K562 (cell line): ENCODE data around the gene C1RL. TPM values are rescaled to one million over a fixed set of nuclear protein-coding genes. Genes with fewer than 3 reads are reported as not detected.

ENCODE experiments used
- BRCA1 ChIP-seq, 2 experiments: fragments of 450-650 bp in 1 of 2; sonication (generic) in 1 of 2; formaldehyde crosslinking in 1 of 2; IDR thresholded peaks; 2 replicates each; pipeline versions ENCODE4 v1.5.0 to v1.6.1; 2017 to 2020; ENCODE audit warnings: mild to moderate bottlenecking in 1 of 2, missing genetic modification reagents in 1 of 2
- FUS ChIP-seq: fragments of 200-400 bp; formaldehyde crosslinking; optimal IDR thresholded peaks from 2 replicates; pipeline ENCODE3; 2017; ENCODE audit warnings: low read depth, low read length
- GABPB2 ChIP-seq: fragments of 250-450 bp; sonication (Bioruptor Pico); conservative IDR thresholded peaks from 2 replicates; pipeline ENCODE4 v1.5.1; 2021; ENCODE audit warnings: mild to moderate bottlenecking
- GATA2 ChIP-seq: sonication (generic); formaldehyde crosslinking; IDR thresholded peaks from 2 replicates; pipeline ENCODE4 v1.4.0; 2020; ENCODE audit warnings: mild to moderate bottlenecking, missing genetic modification reagents
- L3MBTL2 ChIP-seq: fragments of 450-650 bp; IDR thresholded peaks from 2 replicates; pipeline ENCODE4 v1.6.1; 2016; ENCODE audit warnings: mild to moderate bottlenecking, moderate library complexity
- MYC ChIP-seq, 2 experiments: fragments of 250-450 bp in 1 of 2; sonication (Bioruptor Pico) in 1 of 2; IDR thresholded peaks; 2 replicates each; pipeline versions ENCODE4 v1.5.1 to v1.6.1; 2012 to 2021; ENCODE audit warnings: low read depth in 2 of 2, borderline replicate concordance in 1 of 2, improper control_type of control experiment in 1 of 2, low read length in 1 of 2, mild to moderate bottlenecking in 1 of 2, moderate library complexity in 1 of 2
- NEUROD1 ChIP-seq: fragments of 150-350 bp; IDR thresholded peaks from 2 replicates; pipeline ENCODE4 v1.6.1; 2014; ENCODE audit warnings: borderline replicate concordance, low read length, low read depth; ENCODE audit not compliant: partially characterized antibody
- NFIC ChIP-seq: fragments of 450-650 bp; IDR thresholded peaks from 2 replicates; pipeline ENCODE4 v1.6.1; 2017; ENCODE audit warnings: mild to moderate bottlenecking, inconsistent platforms
- NR2C2 ChIP-seq, 2 experiments: fragments of 200-800 bp in 1 of 2; sonication (Bioruptor generic) in 1 of 2; sonication (generic) in 1 of 2; formaldehyde crosslinking in 1 of 2; IDR thresholded peaks; 2 replicates each; pipeline versions ENCODE4 v1.6.1 to v1.8.0; 2016 to 2022; ENCODE audit warnings: mild to moderate bottlenecking in 1 of 2, missing compliant biosample characterization in 1 of 2, missing genetic modification characterization in 1 of 2, missing genetic modification reagents in 1 of 2
- RAD51 ChIP-seq: fragments of 450-650 bp; IDR thresholded peaks from 2 replicates; pipeline ENCODE4 v1.7.1; 2016; ENCODE audit warnings: low read depth, mild to moderate bottlenecking, borderline replicate concordance
- RNF2 ChIP-seq: sonication (generic); IDR thresholded peaks from 2 replicates; pipeline ENCODE4 v1.6.1; 2016
- SIN3A ChIP-seq, 2 experiments: fragments of 150-350 bp in 1 of 2; IDR thresholded peaks; 2 replicates each; pipeline ENCODE4 v1.6.1; 2011 to 2016; ENCODE audit warnings: borderline replicate concordance in 2 of 2, low read depth in 2 of 2, low read length in 2 of 2, mild to moderate bottlenecking in 2 of 2, moderate library complexity in 2 of 2; ENCODE audit not compliant: control insufficient read depth in 1 of 2
- SMARCE1 ChIP-seq: fragments of 450-650 bp; IDR thresholded peaks from 2 replicates; pipeline ENCODE4 v1.7.1; 2016; ENCODE audit warnings: mild to moderate bottlenecking
- TFAP4 ChIP-seq: sonication (generic); formaldehyde crosslinking; IDR thresholded peaks from 2 replicates; pipeline ENCODE4 v1.8.0; 2022; ENCODE audit warnings: missing genetic modification reagents, mild to moderate bottlenecking, moderate library complexity, borderline replicate concordance
- polyA plus RNA-seq, 8 experiments: library from polyadenylated mRNA; depleted of rRNA in 4 of 8; stranded (reverse) in 5 of 8; unstranded in 3 of 8; fragments of >200 nt; fragmentation: Nextera tagmentation in 2 of 8; fragmentation: Illumina TruSeq in 1 of 8; extraction: Ambion mirVana in 2 of 8; extraction: Trizol in 1 of 8; gene quantifications; 2 replicates each; pipeline versions ENCODE4 v1.2.1 to v1.2.3, GENCODE V29; 2011 to 2014; ENCODE audit warnings: inconsistent platforms in 1 of 8, missing spikeins in 1 of 8
- total RNA-seq, 7 experiments: library from RNA; depleted of rRNA in 6 of 7; stranded (reverse); fragments of >200 nt in 6 of 7; fragmentation: Illumina TruSeq in 2 of 7; extraction: Trizol in 2 of 7; gene quantifications; 2 replicates each; pipeline versions ENCODE4 v1.2.1 to v1.2.3, GENCODE V29; 2011 to 2021; ENCODE audit warnings: low replicate concordance in 1 of 7
- TF ChIP-seq, protein P1 (sequence below), 2 experiments: fragments of 150-350 bp in 1 of 2; IDR thresholded peaks; 2 replicates each; pipeline ENCODE4 v1.6.1; 2012 to 2016; ENCODE audit warnings: low read depth in 2 of 2, low read length in 2 of 2, mild to moderate bottlenecking in 1 of 2, moderate library complexity in 1 of 2
- TF ChIP-seq, protein P2 (sequence below): fragments of 200-800 bp; sonication (Bioruptor generic); IDR thresholded peaks from 2 replicates; pipeline ENCODE4 v1.6.1; 2017; ENCODE audit warnings: missing genetic modification characterization, missing compliant biosample characterization
- TF ChIP-seq, protein P3 (sequence below): fragments of 450-650 bp; IDR thresholded peaks from 2 replicates; pipeline ENCODE4 v1.6.1; 2017; ENCODE audit warnings: mild to moderate bottlenecking, moderate library complexity

The C1RL gene
- total and polyA plus RNA-seq, 9 of the 15 experiments (the other 6 are each of a cell fraction or from before 2014, with no cell fraction given) = 1.4 to 10.7 (median 8.0) TPM

DNA sequence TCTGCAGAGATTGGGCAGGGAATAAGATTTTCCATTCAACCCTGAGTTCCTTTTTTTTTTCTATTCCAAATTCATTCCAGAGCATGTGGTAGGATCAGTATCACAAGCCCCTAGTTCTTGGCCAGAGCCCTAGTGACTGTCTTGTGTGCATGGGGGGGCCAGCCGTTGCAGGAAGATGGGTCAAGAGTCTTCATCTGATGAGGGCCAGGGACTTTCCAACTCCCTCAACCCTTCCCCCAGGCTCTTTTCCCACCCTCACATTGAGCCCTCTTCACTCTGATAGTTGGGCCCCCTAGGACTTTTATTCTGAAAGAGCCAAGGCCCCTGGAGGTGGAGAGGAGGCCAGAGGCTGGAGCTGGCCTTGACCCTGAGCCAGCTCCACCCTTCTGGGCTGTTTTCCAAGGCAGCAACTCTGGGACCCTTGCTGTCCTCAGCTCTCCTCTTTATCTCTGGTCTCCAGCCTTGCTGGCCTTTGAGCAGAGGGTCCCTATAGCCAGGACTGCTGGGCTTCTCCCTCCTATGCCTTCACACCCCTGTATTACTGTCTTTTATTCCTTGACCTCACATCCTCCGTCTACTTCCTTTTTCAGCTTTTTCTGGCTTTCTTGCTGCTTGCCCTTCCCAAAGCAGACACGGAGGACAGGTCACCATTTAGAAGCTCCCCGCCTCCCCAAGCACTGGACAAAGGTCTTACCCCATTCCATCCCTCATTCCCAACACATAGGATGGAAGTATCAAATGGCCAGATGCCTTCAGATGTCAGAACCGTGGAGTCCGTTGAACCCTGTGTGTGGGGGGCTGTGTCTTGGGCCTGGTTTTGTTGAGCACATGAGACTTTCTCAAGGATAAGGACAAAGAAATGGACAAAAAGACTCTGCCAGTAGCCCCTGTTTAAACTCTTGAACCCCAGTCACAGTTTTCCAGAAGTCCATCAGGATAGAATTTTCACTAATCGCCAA lies 14.1 kb upstream of the C1RL start (continued):
- TF ChIP-seq, protein P1, sequence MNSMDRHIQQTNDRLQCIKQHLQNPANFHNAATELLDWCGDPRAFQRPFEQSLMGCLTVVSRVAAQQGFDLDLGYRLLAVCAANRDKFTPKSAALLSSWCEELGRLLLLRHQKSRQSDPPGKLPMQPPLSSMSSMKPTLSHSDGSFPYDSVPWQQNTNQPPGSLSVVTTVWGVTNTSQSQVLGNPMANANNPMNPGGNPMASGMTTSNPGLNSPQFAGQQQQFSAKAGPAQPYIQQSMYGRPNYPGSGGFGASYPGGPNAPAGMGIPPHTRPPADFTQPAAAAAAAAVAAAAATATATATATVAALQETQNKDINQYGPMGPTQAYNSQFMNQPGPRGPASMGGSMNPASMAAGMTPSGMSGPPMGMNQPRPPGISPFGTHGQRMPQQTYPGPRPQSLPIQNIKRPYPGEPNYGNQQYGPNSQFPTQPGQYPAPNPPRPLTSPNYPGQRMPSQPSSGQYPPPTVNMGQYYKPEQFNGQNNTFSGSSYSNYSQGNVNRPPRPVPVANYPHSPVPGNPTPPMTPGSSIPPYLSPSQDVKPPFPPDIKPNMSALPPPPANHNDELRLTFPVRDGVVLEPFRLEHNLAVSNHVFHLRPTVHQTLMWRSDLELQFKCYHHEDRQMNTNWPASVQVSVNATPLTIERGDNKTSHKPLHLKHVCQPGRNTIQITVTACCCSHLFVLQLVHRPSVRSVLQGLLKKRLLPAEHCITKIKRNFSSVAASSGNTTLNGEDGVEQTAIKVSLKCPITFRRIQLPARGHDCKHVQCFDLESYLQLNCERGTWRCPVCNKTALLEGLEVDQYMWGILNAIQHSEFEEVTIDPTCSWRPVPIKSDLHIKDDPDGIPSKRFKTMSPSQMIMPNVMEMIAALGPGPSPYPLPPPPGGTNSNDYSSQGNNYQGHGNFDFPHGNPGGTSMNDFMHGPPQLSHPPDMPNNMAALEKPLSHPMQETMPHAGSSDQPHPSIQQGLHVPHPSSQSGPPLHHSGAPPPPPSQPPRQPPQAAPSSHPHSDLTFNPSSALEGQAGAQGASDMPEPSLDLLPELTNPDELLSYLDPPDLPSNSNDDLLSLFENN (IDR thresholded peaks at IDR 0.05; ENCODE audit: low read depth in 2 of 2, low read length in 2 of 2) = 0 out of 4 replicates have a peak, but pooled peaks of 1 of the 2 experiments have one; percentile 34
- TF ChIP-seq BRCA1 (IDR thresholded peaks at IDR 0.05) (no peak), BRCA1 (CRISPR knock-in tag; IDR thresholded peaks at IDR 0.05) (no peak), RNF2 (peak; percentile 44; the same call in 1 of the 2 replicates), MYC (IDR thresholded peaks at IDR 0.05; ENCODE audit: low read depth, low read length) (0 out of 2 replicates have a peak, but pooled peaks have one; percentile 18), MYC (CRISPR knock-in tag; IDR thresholded peaks at IDR 0.05; ENCODE audit: borderline replicate concordance, low read depth) (no peak), NR2C2 (CRISPR knock-in tag; IDR thresholded peaks at IDR 0.05) (no peak), NR2C2 (tag; IDR thresholded peaks at IDR 0.05) (peak; percentile 82), TFAP4 (peak; percentile 60; the same call in 1 of the 2 replicates), NFIC (peak; percentile 95), SIN3A (IDR thresholded peaks at IDR 0.05; ENCODE audit: borderline replicate concordance in 2 of 2, control insufficient read depth in 1 of 2, low read depth in 2 of 2, low read length in 2 of 2) (0 out of 4 replicates have a peak, but pooled peaks of 1 of the 2 experiments have one; percentile 38), RAD51 (no peak), NEUROD1 (peak; percentile 67), GATA2 (CRISPR knock-in tag) (peak; percentile 72), SMARCE1 (peak; percentile 81), GABPB2 (CRISPR knock-in tag) (no peak), L3MBTL2 (peak; percentile 40; the same call in 1 of the 2 replicates), FUS (no peak)
- TF ChIP-seq, protein P2, sequence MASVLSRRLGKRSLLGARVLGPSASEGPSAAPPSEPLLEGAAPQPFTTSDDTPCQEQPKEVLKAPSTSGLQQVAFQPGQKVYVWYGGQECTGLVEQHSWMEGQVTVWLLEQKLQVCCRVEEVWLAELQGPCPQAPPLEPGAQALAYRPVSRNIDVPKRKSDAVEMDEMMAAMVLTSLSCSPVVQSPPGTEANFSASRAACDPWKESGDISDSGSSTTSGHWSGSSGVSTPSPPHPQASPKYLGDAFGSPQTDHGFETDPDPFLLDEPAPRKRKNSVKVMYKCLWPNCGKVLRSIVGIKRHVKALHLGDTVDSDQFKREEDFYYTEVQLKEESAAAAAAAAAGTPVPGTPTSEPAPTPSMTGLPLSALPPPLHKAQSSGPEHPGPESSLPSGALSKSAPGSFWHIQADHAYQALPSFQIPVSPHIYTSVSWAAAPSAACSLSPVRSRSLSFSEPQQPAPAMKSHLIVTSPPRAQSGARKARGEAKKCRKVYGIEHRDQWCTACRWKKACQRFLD (CRISPR knock-in tag) = peak; percentile 46; the same call in 1 of the 2 replicates
- TF ChIP-seq, protein P3, sequence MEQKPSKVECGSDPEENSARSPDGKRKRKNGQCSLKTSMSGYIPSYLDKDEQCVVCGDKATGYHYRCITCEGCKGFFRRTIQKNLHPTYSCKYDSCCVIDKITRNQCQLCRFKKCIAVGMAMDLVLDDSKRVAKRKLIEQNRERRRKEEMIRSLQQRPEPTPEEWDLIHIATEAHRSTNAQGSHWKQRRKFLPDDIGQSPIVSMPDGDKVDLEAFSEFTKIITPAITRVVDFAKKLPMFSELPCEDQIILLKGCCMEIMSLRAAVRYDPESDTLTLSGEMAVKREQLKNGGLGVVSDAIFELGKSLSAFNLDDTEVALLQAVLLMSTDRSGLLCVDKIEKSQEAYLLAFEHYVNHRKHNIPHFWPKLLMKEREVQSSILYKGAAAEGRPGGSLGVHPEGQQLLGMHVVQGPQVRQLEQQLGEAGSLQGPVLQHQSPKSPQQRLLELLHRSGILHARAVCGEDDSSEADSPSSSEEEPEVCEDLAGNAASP = peak; percentile 57; the same call in 1 of the 2 replicates
